Measurements from ENCODE around the gene CNTN5. TPM values are rescaled to one million over a fixed set of nuclear protein-coding genes. Genes with fewer than 3 reads are reported as not detected.

CNTN5 gene
- total RNA-seq, 2 donors from 2014 or later: 0.78 TPM; not detected in 1

DNA sequence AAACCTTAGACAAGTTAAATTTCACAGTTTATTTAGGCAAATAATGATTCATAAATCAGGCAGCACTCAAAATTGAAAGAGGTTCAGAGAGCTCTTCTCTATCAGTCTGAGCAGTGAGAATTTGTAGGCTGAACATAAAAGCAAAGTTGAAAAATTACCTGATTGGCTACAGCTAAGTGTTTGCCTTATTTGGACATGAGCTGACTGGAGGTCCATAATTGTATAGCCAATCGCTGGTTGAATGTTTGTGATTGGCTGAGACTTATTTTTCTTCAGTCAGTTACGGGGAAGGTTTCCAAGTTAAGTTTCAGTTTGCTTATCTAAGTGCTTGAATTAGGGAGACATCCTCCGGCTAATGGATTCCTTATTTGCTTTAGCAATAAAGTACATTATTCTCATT, 527.5 kb downstream of the CNTN5 start:
- Histone ChIP-seq H3K36me3 (replicated peaks in 1 of 2; ENCODE audit: insufficient read depth in 1 of 2, low read depth in 2 of 2) (no peaks in the 10 kb centered on the region), H3K27ac (no peak overlapping the region), H3K27me3 (no peaks in the 10 kb centered on the region), H3K9me3 (no peaks in the 10 kb centered on the region), H3K4me3 (no peak overlapping the region), H3K4me1 (no peaks in the 10 kb centered on the region)
- DNase-seq (no peak), ATAC-seq (no peak)
- TF ChIP-seq, protein P1, sequence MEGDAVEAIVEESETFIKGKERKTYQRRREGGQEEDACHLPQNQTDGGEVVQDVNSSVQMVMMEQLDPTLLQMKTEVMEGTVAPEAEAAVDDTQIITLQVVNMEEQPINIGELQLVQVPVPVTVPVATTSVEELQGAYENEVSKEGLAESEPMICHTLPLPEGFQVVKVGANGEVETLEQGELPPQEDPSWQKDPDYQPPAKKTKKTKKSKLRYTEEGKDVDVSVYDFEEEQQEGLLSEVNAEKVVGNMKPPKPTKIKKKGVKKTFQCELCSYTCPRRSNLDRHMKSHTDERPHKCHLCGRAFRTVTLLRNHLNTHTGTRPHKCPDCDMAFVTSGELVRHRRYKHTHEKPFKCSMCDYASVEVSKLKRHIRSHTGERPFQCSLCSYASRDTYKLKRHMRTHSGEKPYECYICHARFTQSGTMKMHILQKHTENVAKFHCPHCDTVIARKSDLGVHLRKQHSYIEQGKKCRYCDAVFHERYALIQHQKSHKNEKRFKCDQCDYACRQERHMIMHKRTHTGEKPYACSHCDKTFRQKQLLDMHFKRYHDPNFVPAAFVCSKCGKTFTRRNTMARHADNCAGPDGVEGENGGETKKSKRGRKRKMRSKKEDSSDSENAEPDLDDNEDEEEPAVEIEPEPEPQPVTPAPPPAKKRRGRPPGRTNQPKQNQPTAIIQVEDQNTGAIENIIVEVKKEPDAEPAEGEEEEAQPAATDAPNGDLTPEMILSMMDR (IDR thresholded peaks at IDR 0.05): no peak
- TF ChIP-seq POLR2A (IDR thresholded peaks at IDR 0.05): no peak
- WGBS, 2 donors: 66 to 77% methylated on average over 3 of the region's 3 CpGs
- intact Hi-C loops (cut with DNase I): no loop called here

DNA sequence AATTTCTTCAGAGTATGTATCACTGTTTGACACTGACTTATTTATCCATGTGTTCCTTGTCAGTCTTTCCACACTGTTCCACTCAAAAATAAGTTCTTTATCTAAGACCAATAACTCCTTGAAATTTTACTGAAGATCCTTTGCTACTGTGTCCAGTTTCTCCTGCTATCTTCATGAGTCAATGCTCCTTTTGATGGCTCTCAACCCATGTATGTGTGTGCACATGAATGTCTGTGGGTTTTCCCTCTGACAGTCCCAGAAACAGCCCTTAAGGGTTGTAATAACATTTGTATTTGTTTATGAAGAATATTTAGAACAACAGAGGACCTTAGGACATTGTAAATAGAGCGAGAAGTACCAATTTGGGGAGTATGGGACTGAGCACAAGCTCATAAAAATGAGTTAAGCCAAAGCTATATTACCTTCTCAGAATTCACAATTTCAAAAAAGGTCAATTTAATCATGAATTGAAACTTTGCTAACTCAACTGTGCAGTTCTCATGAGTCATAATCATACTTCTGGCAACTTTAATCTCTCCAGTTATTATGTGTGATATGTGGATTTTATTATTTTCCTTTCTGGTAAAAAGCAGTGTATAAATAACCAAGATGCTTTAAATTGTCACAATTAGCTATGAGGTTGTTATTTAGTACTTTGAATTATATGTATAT, 533.6 kb downstream of the CNTN5 start:
- H3K27ac ChIP-seq: no peak overlapping the region
- TF ChIP-seq, protein P1 (IDR thresholded peaks at IDR 0.05): no peak
- DNase-seq: no peak
- WGBS, 2 donors: 67 to 82% methylated on average over 1 of the region's 1 CpG
- H3K36me3 ChIP-seq (replicated peaks in 1 of 2; ENCODE audit: insufficient read depth in 1 of 2, low read depth in 2 of 2): no peaks in the 10 kb centered on the region
- H3K9me3 ChIP-seq: no peaks in the 10 kb centered on the region
- no peaks in the 10 kb centered on the region for H3K4me1 ChIP-seq
- no peak for ATAC-seq
- H3K4me3 ChIP-seq: no peak overlapping the region
- intact Hi-C loops (cut with DNase I): no loop called here
- no peaks in the 10 kb centered on the region for H3K27me3 ChIP-seq

DNA sequence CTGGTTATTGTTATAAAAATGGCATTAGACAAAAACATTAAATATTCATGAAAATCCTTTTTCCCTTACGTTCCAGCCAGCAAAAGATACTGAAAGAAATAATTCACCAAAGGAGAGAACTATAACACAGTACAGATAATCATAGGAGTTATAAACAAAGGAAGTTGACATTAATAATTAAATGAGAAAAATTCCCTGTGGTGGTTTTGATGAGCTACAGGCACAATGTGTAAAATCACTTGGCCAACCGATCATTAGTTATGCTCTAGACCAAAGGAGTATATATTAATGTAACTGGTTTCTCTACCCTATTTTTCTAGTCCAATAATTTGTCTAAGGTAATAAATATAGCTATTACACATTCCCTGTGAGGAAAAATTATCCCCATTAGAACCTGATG, 534.7 kb downstream of the CNTN5 start:
- H3K4me3 ChIP-seq: no peak overlapping the region
- H3K36me3 ChIP-seq (replicated peaks in 1 of 2; ENCODE audit: insufficient read depth in 1 of 2, low read depth in 2 of 2): no peaks in the 10 kb centered on the region
- TF ChIP-seq POLR2A (IDR thresholded peaks at IDR 0.05): no peak
- TF ChIP-seq, protein P1 (IDR thresholded peaks at IDR 0.05): no peak
- ATAC-seq: no peak
- H3K27me3 ChIP-seq: no peaks in the 10 kb centered on the region
- no peaks in the 10 kb centered on the region for H3K9me3 ChIP-seq
- H3K4me1 ChIP-seq: no peaks in the 10 kb centered on the region
- DNase-seq: no peak
- WGBS, 2 donors: 63 to 80% methylated on average over 2 of the region's 2 CpGs
- intact Hi-C loops (cut with DNase I): no loop called here
- no peak overlapping the region for H3K27ac ChIP-seq

DNA sequence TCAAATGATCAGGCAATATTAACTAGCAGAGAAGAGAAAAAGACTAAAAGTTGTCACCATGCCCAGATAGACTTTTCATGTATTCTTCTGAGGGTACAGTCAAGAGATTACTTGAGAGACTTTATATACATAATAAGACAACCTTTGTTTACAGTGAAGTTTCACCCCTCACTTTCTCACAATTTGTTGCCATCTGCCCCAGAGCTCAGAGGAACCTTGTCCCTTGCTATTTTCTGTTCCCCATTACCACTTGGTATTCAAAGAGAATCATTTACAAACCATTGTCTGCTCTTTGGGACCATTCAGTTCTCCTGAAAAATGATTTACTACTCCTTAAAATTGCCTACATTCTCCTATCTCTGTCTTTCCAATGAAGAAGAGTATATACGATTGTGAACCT, 544.6 kb downstream of the CNTN5 start:
- ATAC-seq: no peak
- Histone ChIP-seq H3K9me3 (no peaks in the 10 kb centered on the region), H3K4me3 (no peak overlapping the region), H3K4me1 (no peaks in the 10 kb centered on the region), H3K27ac (no peak overlapping the region), H3K27me3 (no peaks in the 10 kb centered on the region), H3K36me3 (replicated peaks in 1 of 2; ENCODE audit: insufficient read depth in 1 of 2, low read depth in 2 of 2) (no peaks in the 10 kb centered on the region)
- 48 to 58% methylated on average over 1 of the region's 1 CpG for WGBS, 2 donors
- intact Hi-C loops (cut with DNase I): no loop called here
- TF ChIP-seq, protein P1 (IDR thresholded peaks at IDR 0.05): no peak
- no peak for TF ChIP-seq POLR2A (IDR thresholded peaks at IDR 0.05)
- DNase-seq: no peak

DNA sequence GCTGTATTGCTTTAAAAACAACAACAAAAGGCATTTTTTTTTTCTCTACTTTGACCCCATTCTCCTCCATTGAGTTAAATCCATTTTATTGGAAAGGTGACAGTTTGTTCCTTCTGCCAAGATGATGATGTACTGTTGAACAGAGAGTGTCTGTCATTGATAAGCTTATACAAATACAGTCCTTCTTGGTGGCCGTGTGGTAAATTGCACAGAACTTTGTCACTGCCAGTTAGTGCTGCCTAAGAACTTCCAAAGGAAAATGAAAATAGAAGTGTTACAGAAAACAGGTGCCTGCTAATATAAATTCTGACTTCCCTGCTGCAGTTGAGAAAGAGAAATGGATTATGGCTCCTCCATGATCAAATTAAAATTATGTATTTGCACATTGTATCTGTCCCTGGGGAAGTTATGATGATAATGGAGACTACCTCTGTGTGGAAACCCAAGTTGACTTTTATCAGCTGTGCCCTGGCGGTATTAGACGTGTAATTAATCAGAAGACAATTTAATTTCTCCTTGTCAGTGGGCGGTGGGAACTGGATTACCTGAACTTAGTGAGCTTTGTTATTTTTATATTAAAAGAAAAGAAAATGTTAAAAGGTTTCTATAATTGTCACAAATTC, 546.7 kb downstream of the CNTN5 start:
- Histone ChIP-seq H3K27me3 (no peaks in the 10 kb centered on the region), H3K4me1 (no peaks in the 10 kb centered on the region), H3K27ac (no peak overlapping the region), H3K36me3 (replicated peaks in 1 of 2; ENCODE audit: insufficient read depth in 1 of 2, low read depth in 2 of 2) (no peaks in the 10 kb centered on the region), H3K4me3 (no peak overlapping the region), H3K9me3 (no peaks in the 10 kb centered on the region)
- WGBS, 2 donors: 19 to 25% methylated on average over 4 of the region's 4 CpGs
- intact Hi-C loops (cut with DNase I): no loop called here
- DNase-seq (no peak), ATAC-seq (no peak)
- TF ChIP-seq, protein P1 (IDR thresholded peaks at IDR 0.05): no peak
- TF ChIP-seq POLR2A (IDR thresholded peaks at IDR 0.05): no peak
